ENCODE data around the gene ODC1.
"Not testable (repeated sequence)": the region's sequence is repeated elsewhere in the genome, so short reads cannot be mapped to it uniquely, and the experiment has no call there.

The ODC1 gene

DNA sequence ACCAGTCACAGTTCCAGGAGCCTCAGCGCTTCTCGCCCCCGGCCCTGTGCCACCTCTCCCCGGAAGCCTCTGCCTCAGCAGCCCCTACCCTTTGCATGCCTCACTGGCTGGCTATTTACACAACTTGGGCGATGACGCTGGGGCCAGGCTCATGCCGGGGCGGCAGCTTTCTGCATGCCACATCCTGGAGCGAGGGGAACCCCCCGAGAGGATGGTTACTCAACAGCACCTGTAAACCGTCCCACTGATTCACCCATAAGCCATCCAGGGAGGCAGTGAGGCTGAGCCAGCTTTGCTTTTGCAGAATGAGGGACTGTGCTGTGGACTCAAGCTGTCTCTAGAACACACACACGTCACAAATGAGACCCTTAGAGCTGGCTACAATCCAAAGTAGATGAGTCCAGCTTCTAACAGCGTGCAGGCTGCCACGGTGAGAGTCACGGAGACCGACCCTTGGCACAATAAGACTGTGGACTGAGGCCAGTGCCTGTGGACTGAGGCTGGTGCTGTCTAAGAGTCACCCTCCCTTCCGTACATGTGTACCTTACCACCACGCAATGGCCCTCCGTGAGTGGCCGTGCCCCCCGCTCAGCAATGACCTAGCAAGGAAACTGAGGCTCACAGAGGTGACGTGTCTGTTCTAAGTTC, 45.6 kb upstream of the ODC1 start:
- TF ChIP-seq, protein P1, sequence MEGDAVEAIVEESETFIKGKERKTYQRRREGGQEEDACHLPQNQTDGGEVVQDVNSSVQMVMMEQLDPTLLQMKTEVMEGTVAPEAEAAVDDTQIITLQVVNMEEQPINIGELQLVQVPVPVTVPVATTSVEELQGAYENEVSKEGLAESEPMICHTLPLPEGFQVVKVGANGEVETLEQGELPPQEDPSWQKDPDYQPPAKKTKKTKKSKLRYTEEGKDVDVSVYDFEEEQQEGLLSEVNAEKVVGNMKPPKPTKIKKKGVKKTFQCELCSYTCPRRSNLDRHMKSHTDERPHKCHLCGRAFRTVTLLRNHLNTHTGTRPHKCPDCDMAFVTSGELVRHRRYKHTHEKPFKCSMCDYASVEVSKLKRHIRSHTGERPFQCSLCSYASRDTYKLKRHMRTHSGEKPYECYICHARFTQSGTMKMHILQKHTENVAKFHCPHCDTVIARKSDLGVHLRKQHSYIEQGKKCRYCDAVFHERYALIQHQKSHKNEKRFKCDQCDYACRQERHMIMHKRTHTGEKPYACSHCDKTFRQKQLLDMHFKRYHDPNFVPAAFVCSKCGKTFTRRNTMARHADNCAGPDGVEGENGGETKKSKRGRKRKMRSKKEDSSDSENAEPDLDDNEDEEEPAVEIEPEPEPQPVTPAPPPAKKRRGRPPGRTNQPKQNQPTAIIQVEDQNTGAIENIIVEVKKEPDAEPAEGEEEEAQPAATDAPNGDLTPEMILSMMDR (IDR thresholded peaks at IDR 0.05; ENCODE audit: low read depth, low read length), result no peak
- TF ChIP-seq POLR2A (IDR thresholded peaks at IDR 0.05; ENCODE audit: extremely low read depth, insufficient read length) (no peak), MYC (IDR thresholded peaks at IDR 0.05; ENCODE audit: low read depth, low read length) (peak; percentile 91)
- TF ChIP-seq, protein P2, sequence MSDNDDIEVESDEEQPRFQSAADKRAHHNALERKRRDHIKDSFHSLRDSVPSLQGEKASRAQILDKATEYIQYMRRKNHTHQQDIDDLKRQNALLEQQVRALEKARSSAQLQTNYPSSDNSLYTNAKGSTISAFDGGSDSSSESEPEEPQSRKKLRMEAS (IDR thresholded peaks at IDR 0.05; ENCODE audit: low read depth, low read length), result peak; percentile 83
- H3K4me3 ChIP-seq (ENCODE audit: low read depth, low read length), result no peak overlapping the region
- peak; percentile 98 for DNase-seq (ENCODE audit: low read depth)

DNA sequence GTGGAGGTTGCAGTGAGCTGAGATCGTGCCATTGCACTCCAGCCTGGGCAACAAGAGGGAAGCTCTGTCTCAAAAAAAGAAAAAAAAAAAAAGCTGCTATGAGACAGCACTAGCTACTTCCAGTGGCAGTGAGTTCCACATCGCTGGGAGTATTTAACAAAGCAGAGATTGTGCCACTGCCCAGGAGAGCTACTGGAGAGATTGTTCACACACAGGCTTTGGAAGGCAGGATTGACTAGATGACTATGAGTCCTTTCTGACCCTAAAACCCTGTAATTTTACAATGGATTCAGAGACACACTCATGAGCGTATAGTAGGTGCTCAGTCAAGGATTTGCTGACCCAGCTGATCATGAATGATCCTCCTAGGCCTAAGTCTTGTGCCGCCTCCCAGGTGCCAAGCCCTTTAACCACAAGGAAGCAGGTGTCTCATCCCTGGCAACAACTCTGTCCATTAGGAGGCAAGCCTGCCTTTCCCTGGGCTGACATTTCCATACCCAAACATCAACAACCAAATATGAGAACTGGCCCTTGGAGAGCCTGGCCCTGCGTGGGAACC, 45.0 kb upstream of the ODC1 start:
- DNase-seq (ENCODE audit: low read depth), result no peak
- TF ChIP-seq, protein P1 (IDR thresholded peaks at IDR 0.05; ENCODE audit: low read depth, low read length), result no peak
- TF ChIP-seq MYC (IDR thresholded peaks at IDR 0.05; ENCODE audit: low read depth, low read length) (no peak), POLR2A (IDR thresholded peaks at IDR 0.05; ENCODE audit: extremely low read depth, insufficient read length) (no peak)
- TF ChIP-seq, protein P2 (IDR thresholded peaks at IDR 0.05; ENCODE audit: low read depth, low read length), result no peak
- H3K4me3 ChIP-seq (ENCODE audit: low read depth, low read length), result peak overlapping the region; percentile 19

DNA sequence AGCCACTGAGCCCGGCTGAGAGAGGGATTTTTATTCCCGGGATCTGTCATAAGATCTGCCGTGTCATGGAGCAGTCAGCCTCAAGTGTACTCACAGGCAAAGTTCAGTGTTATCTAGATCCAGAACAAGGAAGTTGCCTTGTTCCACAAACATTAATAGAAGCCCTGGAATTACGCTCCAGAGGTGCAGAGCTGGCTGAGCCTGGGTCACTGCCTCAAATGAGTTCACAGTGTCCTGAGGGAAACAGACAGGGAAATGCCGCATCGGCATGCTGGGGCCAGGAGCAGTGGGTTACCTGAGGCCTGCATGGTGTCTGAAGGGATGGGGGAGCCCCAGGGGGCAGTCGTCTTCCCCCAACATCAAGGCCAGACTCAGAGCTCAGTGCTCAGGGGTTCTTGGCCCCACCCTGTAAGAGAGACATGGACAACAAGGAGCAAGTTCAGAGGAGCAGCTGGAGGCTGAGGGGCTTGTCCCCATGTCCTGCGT, 42.7 kb upstream of the ODC1 start:
- TF ChIP-seq POLR2A (IDR thresholded peaks at IDR 0.05; ENCODE audit: extremely low read depth, insufficient read length), result no peak
- TF ChIP-seq, protein P2 (IDR thresholded peaks at IDR 0.05; ENCODE audit: low read depth, low read length), result no peak
- no peak for DNase-seq (ENCODE audit: low read depth)
- H3K4me3 ChIP-seq (ENCODE audit: low read depth, low read length), result no peak overlapping the region

- TF ChIP-seq MYC (IDR thresholded peaks at IDR 0.05; ENCODE audit: low read depth, low read length) (no peak), POLR2A (IDR thresholded peaks at IDR 0.05; ENCODE audit: extremely low read depth, insufficient read length) (no peak)
- TF ChIP-seq, protein P1 (IDR thresholded peaks at IDR 0.05; ENCODE audit: low read depth, low read length), result no peak
- TF ChIP-seq, protein P2 (IDR thresholded peaks at IDR 0.05; ENCODE audit: low read depth, low read length), result no peak
- no peak for DNase-seq (ENCODE audit: low read depth)
- no peak overlapping the region for H3K4me3 ChIP-seq (ENCODE audit: low read depth, low read length)
Observed at GRCh38 chr2:10489842-10490555, 41.9 kb upstream of the ODC1 start.

GRCh38 chr2:10488142-10488541, 40.0 kb upstream of the ODC1 start:
- DNase-seq (ENCODE audit: low read depth), result not testable (repeated sequence)

GRCh38 chr2:10487741-10488104, 39.6 kb upstream of the ODC1 start:
- not testable (repeated sequence) for DNase-seq (ENCODE audit: low read depth); H3K4me3 ChIP-seq (ENCODE audit: low read depth, low read length)

More at GRCh38 chr2:10488142-10488541, 40.0 kb upstream of the ODC1 start:
- H3K4me3 ChIP-seq (ENCODE audit: low read depth, low read length), result not testable (repeated sequence)

GRCh38 chr2:10487081-10487740, 39.1 kb upstream of the ODC1 start:
- DNase-seq (ENCODE audit: low read depth), result peak; percentile 48
- TF ChIP-seq, protein P2 (IDR thresholded peaks at IDR 0.05; ENCODE audit: low read depth, low read length), result no peak
- TF ChIP-seq MYC (IDR thresholded peaks at IDR 0.05; ENCODE audit: low read depth, low read length) (no peak), POLR2A (IDR thresholded peaks at IDR 0.05; ENCODE audit: extremely low read depth, insufficient read length) (no peak)
- TF ChIP-seq, protein P1 (IDR thresholded peaks at IDR 0.05; ENCODE audit: low read depth, low read length), result no peak
- H3K4me3 ChIP-seq (ENCODE audit: low read depth, low read length), result no peak overlapping the region

All from NB4 (cell line).